ENCODE measurements around the gene PLPP2. TPM values are rescaled to one million over a fixed set of nuclear protein-coding genes. Genes with fewer than 3 reads are reported as not detected.

PLPP2 gene
- total and polyA plus RNA-seq, 2 experiments from 2014 or later, result 0.21 TPM; not detected in 1

DNA sequence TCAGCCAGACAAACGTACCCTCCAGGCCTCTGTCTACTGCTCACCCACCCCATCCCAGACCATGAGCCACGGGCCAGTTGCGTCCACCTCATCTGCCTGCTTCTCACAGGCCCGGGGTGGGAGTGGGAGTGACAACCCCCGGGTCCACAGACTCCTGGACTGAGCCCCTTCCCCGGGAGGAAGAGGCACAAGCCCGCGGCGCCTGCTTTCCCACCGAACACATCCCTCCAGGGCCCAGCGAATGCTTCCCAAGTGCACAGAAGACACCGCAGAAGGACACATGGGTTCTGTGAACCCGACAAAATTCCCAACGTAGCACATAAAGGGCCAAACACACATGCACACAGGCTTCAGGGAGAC is 18.0 kb upstream of the PLPP2 start:
- Histone ChIP-seq H3K4me1 (ENCODE audit: low read depth) (no peaks in the 10 kb centered on the region), H3K27me3 (no peaks in the 10 kb centered on the region), H3K36me3 (peaks cover 13% of the 10 kb centered on the region), H3K9me3 (ENCODE audit: low read depth) (no peaks in the 10 kb centered on the region), H3K4me3 (no peak overlapping the region), H3K27ac (no peak overlapping the region)
- DNase-seq (ENCODE audit: low read depth in 1 of 2, low spot score in 1 of 2), result no peak
- TF ChIP-seq, protein P1, sequence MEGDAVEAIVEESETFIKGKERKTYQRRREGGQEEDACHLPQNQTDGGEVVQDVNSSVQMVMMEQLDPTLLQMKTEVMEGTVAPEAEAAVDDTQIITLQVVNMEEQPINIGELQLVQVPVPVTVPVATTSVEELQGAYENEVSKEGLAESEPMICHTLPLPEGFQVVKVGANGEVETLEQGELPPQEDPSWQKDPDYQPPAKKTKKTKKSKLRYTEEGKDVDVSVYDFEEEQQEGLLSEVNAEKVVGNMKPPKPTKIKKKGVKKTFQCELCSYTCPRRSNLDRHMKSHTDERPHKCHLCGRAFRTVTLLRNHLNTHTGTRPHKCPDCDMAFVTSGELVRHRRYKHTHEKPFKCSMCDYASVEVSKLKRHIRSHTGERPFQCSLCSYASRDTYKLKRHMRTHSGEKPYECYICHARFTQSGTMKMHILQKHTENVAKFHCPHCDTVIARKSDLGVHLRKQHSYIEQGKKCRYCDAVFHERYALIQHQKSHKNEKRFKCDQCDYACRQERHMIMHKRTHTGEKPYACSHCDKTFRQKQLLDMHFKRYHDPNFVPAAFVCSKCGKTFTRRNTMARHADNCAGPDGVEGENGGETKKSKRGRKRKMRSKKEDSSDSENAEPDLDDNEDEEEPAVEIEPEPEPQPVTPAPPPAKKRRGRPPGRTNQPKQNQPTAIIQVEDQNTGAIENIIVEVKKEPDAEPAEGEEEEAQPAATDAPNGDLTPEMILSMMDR (IDR thresholded peaks at IDR 0.05; ENCODE audit: low read depth, low read length), result no peak

DNA sequence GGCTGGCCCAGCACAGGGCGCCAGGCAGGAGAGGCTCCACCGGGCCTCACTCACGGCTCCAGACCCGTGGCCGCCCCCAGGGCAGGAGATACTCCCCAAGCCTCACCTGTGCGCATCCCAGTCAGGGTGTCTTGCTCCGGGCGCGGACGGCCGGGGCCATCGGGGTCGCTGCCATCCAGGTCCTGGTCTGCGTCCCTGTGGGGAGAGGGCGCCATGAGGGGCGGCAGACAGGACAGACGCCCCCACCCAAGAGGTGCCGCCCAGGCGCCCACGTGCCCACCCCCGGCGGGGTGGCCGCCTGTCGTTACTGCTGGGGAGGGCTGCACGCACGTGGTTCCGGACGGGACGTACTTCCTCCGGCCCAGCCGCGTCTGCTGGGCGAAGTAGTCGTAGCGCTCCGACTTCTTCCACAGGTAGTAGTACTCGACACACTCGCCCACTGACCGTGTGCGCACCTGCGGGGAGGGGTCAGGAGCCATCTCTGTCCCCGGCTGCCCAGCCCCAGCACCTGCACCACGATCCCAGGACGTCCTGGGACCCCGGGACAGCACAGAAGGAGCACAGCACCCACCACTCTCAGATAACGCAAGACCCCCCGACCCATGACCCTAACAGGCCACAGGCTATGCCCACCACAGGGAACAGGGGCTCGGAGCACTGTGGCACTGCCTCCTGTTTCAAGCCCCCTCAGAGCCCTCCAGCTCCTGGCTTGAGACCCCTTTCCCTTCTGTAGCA is 17.4 kb upstream of the PLPP2 start:
- Histone ChIP-seq H3K27ac (no peak overlapping the region), H3K4me3 (no peak overlapping the region), H3K36me3 (peaks cover 13% of the 10 kb centered on the region), H3K9me3 (ENCODE audit: low read depth) (no peaks in the 10 kb centered on the region), H3K4me1 (ENCODE audit: low read depth) (no peaks in the 10 kb centered on the region), H3K27me3 (no peaks in the 10 kb centered on the region)
- TF ChIP-seq, protein P1 (IDR thresholded peaks at IDR 0.05; ENCODE audit: low read depth, low read length), result no peak
- DNase-seq (ENCODE audit: low read depth in 1 of 2, low spot score in 1 of 2), result no peak

DNA sequence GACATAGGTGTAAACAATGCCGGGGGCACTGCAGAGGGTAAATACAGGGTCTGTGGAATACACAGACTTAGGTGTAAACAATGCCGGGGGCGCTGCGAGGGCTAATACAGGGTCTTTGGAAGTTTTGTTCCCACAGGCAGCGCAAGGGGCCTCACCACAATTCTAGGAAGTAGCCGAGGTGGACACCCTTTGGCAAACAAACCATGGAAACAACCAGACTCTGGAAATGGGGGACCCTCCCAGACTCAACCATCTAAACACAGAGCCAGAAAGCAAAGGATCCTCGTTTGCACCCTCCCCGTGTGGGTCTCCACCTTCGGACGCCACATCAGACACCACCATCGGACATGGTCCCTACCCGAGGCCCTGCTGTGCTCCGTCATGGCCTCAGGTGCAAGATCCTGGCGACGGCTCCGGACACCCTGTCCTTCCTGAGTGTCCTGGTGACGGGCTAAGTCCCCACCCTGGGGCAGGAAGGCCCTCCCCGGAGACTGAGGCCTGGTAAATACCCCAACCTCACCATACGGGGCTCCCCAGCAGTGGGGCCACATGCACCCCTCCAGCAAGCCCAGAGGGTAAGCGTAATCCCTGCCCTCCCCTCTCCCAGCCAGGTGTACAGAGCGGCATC is 16.7 kb upstream of the PLPP2 start:
- H3K9me3 ChIP-seq (ENCODE audit: low read depth), result no peaks in the 10 kb centered on the region
- H3K4me3 ChIP-seq, result no peak overlapping the region
- peaks cover 13% of the 10 kb centered on the region for H3K36me3 ChIP-seq
- no peaks in the 10 kb centered on the region for H3K27me3 ChIP-seq
- TF ChIP-seq, protein P1 (IDR thresholded peaks at IDR 0.05; ENCODE audit: low read depth, low read length), result no peak
- no peaks in the 10 kb centered on the region for H3K4me1 ChIP-seq (ENCODE audit: low read depth)
- H3K27ac ChIP-seq, result no peak overlapping the region
- DNase-seq (ENCODE audit: low read depth in 1 of 2, low spot score in 1 of 2), result no peak

DNA sequence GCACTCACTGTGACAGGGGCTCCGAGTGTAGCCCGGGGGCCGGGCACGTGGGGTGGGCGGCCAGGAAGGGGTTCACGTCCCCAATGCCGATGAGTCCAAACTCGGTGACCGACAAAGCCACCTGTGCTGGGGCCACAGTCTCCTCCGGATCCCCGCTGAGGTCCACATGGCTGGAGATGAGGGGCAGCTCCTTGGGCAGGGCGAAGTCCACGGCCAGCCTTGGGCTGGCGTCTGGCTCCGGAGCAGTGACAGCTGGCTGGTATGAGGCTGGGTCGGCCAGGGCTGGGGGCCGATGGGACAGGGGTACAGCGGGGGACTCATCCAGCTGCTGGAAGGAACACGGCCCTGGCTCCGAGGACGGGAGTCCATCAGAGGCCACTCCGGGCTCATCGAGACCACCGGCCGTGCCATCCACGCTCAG is 15.9 kb upstream of the PLPP2 start:
- TF ChIP-seq, protein P1 (IDR thresholded peaks at IDR 0.05; ENCODE audit: low read depth, low read length), result no peak
- H3K27ac ChIP-seq, result no peak overlapping the region
- H3K36me3 ChIP-seq, result peaks cover 13% of the 10 kb centered on the region
- H3K4me1 ChIP-seq (ENCODE audit: low read depth), result no peaks in the 10 kb centered on the region
- no peak overlapping the region for H3K4me3 ChIP-seq
- no peaks in the 10 kb centered on the region for H3K27me3 ChIP-seq
- no peak for DNase-seq (ENCODE audit: low read depth in 1 of 2, low spot score in 1 of 2)
- no peaks in the 10 kb centered on the region for H3K9me3 ChIP-seq (ENCODE audit: low read depth)

DNA sequence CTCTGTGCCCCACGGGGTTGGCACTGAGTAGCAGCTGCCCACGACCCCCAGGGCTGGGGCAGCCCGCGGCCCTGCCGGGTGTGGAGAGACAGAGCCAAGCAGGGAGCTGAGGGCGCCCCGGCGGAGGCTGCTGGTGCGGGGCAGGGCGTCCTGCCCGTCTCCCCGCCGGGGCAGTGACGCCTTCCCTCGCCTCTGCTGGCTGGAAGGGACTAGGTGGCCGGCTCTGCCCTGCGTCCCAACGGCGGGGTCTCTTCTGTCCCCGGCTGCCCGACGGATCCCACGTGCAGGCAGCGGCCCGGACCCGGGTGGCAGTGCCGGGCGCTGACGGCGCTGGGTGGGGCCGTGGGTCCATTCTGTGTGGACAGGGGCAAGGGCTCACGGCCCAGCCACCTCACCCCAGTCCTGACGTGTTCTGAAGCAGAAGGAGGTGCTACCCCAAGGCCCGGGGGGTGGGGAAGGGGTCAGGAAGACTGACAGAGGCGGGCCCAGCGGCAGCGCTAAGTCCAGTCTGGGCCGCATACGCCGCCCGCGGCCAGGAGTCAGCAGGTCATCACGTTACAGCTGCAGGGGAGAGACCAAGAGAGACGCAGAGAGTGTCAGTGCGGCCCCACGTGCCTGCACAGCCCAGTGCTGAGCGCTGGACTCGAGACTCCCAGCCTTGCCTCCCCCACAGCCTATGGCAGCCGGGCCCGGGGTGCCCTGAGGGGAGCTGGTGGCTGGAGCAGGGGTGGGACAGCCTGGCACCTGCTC is 15.1 kb upstream of the PLPP2 start:
- peaks cover 13% of the 10 kb centered on the region for H3K36me3 ChIP-seq

More for the DNA sequence above, 15.1 kb upstream of the PLPP2 start:
- H3K4me1 ChIP-seq (ENCODE audit: low read depth), result no peaks in the 10 kb centered on the region
- no peaks in the 10 kb centered on the region for H3K9me3 ChIP-seq (ENCODE audit: low read depth)
- TF ChIP-seq, protein P1 (IDR thresholded peaks at IDR 0.05; ENCODE audit: low read depth, low read length), result no peak
- no peak for DNase-seq (ENCODE audit: low read depth in 1 of 2, low spot score in 1 of 2)
- no peak overlapping the region for H3K4me3 ChIP-seq
- no peaks in the 10 kb centered on the region for H3K27me3 ChIP-seq
- H3K27ac ChIP-seq, result no peak overlapping the region

Data from cardiac muscle cell (in vitro differentiated cells and primary cell).